A549 (cell line): ENCODE measurements around the gene PRKN. TPM values are rescaled to one million over a fixed set of nuclear protein-coding genes. Genes with fewer than 3 reads are reported as not detected.

Experiments
- ATAC-seq, 2 experiments: fragments of 200-7000 bp in 1 of 2; fragments of >200 bp in 1 of 2; cut with Nextera tagmentation in 1 of 2; cut with Tn5 transposase in 1 of 2; 3 replicates each; pipeline versions ENCODE4 v1.8.0 to v1.9.1; 2018 to 2020; ENCODE audit warnings: mild to moderate bottlenecking in 1 of 2, moderate library complexity in 1 of 2
- CTCF ChIA-PET: fragments of 300-600 bp; sonication (Branson Sonifier 250); formaldehyde crosslinking; extraction: SDS; loops from one replicate; lab custom pipeline; 2021; ENCODE audit warnings: antibody characterized with exemption, inconsistent platforms; lab: Yijun Ruan, JAX
- POLR2A ChIA-PET: fragments of 350-600 bp; formaldehyde crosslinking; extraction: SDS; loops from one replicate; lab custom pipeline; 2021; ENCODE audit warnings: antibody characterized with exemption, inconsistent platforms; lab: Yijun Ruan, JAX
- DNase-seq, 2 experiments: peaks; one replicate each; pipeline versions ENCODE4 v3.0.0 to v3.0.0-alpha.2; 2011 to 2016; ENCODE audit warnings: low read depth in 1 of 2, low spot score in 1 of 2
- FAIRE-seq: peaks from 2 replicates; lab custom pipeline; 2011; peaks lifted over from hg19 to GRCh38; lab: Jason Lieb, UNC
- H3K27ac ChIP-seq, 2 experiments: fragments of >200 bp; sonication (Bioruptor Twin); formaldehyde crosslinking; 3 replicates each; pipeline ENCODE4 v1.5.1; 2016 to 2017
- H3K4me1 ChIP-seq: fragments of >200 bp; sonication (Bioruptor Twin); formaldehyde crosslinking; 3 replicates; pipeline ENCODE4 v1.6.1; 2016
- H3K4me2 ChIP-seq: fragments of >200 bp; sonication (Bioruptor Twin); formaldehyde crosslinking; 3 replicates; pipeline ENCODE4 v1.6.1; 2016
- H3K4me3 ChIP-seq: fragments of >200 bp; sonication (Bioruptor Twin); formaldehyde crosslinking; 3 replicates; pipeline ENCODE4 v1.5.1; 2016
- H3K9me3 ChIP-seq: fragments of >200 bp; sonication (Bioruptor Twin); formaldehyde crosslinking; 3 replicates; pipeline ENCODE4 v1.6.1; 2016
- BHLHE40 ChIP-seq: IDR thresholded peaks from 2 replicates; pipeline ENCODE4 v1.6.1; 2012; ENCODE audit warnings: low read depth, low read length, inconsistent platforms
- CHD4 ChIP-seq: fragments of 200-600 bp; sonication (generic); IDR thresholded peaks from 2 replicates; pipeline ENCODE4 v1.6.1; 2016; ENCODE audit warnings: antibody characterized with exemption, mild to moderate bottlenecking, borderline replicate concordance
- E2F6 ChIP-seq: IDR thresholded peaks from 2 replicates; pipeline ENCODE4 v1.6.1; 2012; ENCODE audit warnings: low read depth, borderline replicate concordance
- ELK1 ChIP-seq: fragments of 150-350 bp; IDR thresholded peaks from 2 replicates; pipeline ENCODE4 v1.6.1; 2014; ENCODE audit warnings: low read depth, mild to moderate bottlenecking, low read length
- ESRRA ChIP-seq: fragments of 150-350 bp; IDR thresholded peaks from 2 replicates; pipeline ENCODE4 v1.6.1; 2014; ENCODE audit warnings: mild to moderate bottlenecking, low read length, borderline replicate concordance
- HES2 ChIP-seq: fragments of >200 bp; sonication (Bioruptor Twin); formaldehyde crosslinking; IDR thresholded peaks from 2 replicates; pipeline ENCODE4 v1.6.1; 2016
- HOXA7 ChIP-seq: fragments of 250-450 bp; sonication (Bioruptor Pico); IDR thresholded peaks from 2 replicates; pipeline ENCODE4 v1.5.0; 2020; ENCODE audit warnings: mild to moderate bottlenecking, moderate library complexity
- JUN ChIP-seq, 2 experiments: fragments of >200 bp; sonication (Bioruptor Twin); formaldehyde crosslinking; IDR thresholded peaks; 2 replicates in 1 of 2; 3 replicates in 1 of 2; pipeline ENCODE4 v1.6.1; 2016 to 2017
- KDM1A ChIP-seq: fragments of 200-600 bp; sonication (generic); IDR thresholded peaks from 2 replicates; pipeline ENCODE4 v1.6.1; 2016; ENCODE audit warnings: low read depth, mild to moderate bottlenecking
- MAFK ChIP-seq: fragments of 450-650 bp; IDR thresholded peaks from 2 replicates; pipeline ENCODE4 v1.6.1; 2014; ENCODE audit not compliant: partially characterized antibody
- MAX ChIP-seq: IDR thresholded peaks from 2 replicates; pipeline ENCODE4 v1.6.1; 2012
- MYC ChIP-seq: IDR thresholded peaks from 2 replicates; pipeline ENCODE4 v1.6.1; 2012; ENCODE audit warnings: mild to moderate bottlenecking, inconsistent platforms, low read length, improper control_type of control experiment, borderline replicate concordance
- PBX3 ChIP-seq: IDR thresholded peaks from 2 replicates; pipeline ENCODE4 v1.6.1; 2012
- RAD21 ChIP-seq, 2 experiments: fragments of >200 bp in 1 of 2; sonication (Bioruptor Twin) in 1 of 2; formaldehyde crosslinking in 1 of 2; IDR thresholded peaks in 1 of 2; conservative IDR thresholded peaks in 1 of 2; 2 replicates in 1 of 2; 3 replicates in 1 of 2; pipeline ENCODE4 v1.6.1; 2012 to 2018; ENCODE audit warnings: inconsistent platforms in 1 of 2
- REST ChIP-seq: fragments of 200-600 bp; sonication (generic); IDR thresholded peaks from 2 replicates; pipeline ENCODE4 v1.6.1; 2016; ENCODE audit warnings: antibody characterized with exemption, mild to moderate bottlenecking, moderate library complexity
- ZSCAN20 ChIP-seq: fragments of 250-450 bp; sonication (Bioruptor Pico); IDR thresholded peaks from 2 replicates; pipeline ENCODE4 v1.8.0; 2022; ENCODE audit warnings: mild to moderate bottlenecking, moderate library complexity
- WGBS: methylation state at CpG from one replicate; pipeline ENCODE4 v1.1.6; 2017; ENCODE audit errors: missing lambda C conversion rate; 5-methylcytosine and 5-hydroxymethylcytosine counted together
- polyA plus RNA-seq, 4 experiments: library from polyadenylated mRNA; depleted of rRNA in 3 of 4; stranded (reverse); fragments of >200 nt; fragmentation: RNase III in 1 of 4; extraction: RNeasy Plus Mini Kit Qiagen cat#74134 plus additional on column Dnase treatment in 1 of 4; gene quantifications; 2 replicates in 3 of 4; 3 replicates in 1 of 4; pipeline ENCODE4 v1.2.3, GENCODE V29; 2011 to 2017

PRKN gene
- polyA plus RNA-seq, 2 of the 4 experiments (the other 2 are of a cell fraction), result 0.36 to 0.39 TPM

- H3K27ac ChIP-seq, result no peak overlapping the region
- POLR2A ChIA-PET, result no interaction called here
- CTCF ChIA-PET, result no interaction called here
- 80% methylated on average over 12 of the region's 12 CpGs for WGBS
- no peak overlapping the region for H3K4me3 ChIP-seq
- TF ChIP-seq HOXA7 (CRISPR knock-in tag) (no peak), E2F6 (no peak), REST (no peak), KDM1A (no peak), MYC (no peak), PBX3 (no peak)
- DNase-seq (no peak), ATAC-seq (no peak), FAIRE-seq (no peak)
- H3K9me3 ChIP-seq, result no peaks in the 10 kb centered on the region
- H3K4me2 ChIP-seq, result no peak overlapping the region
- H3K4me1 ChIP-seq, result no peaks in the 10 kb centered on the region
These were observed 1379.5 kb downstream of the PRKN start for GRCh38 chr6:161347988-161348627.

- H3K27ac ChIP-seq, result no peak overlapping the region
- no peak for TF ChIP-seq CHD4
- no peak for TF ChIP-seq ESRRA
- no peak for TF ChIP-seq BHLHE40
- no peak for TF ChIP-seq ZSCAN20 (CRISPR knock-in tag)
- no peak for TF ChIP-seq MAFK
- TF ChIP-seq RAD21 (conservative IDR thresholded peaks at IDR 0.05 in 1 of 2, IDR thresholded peaks at IDR 0.05 in 1 of 2), result no peak
- TF ChIP-seq MAX, result no peak
- TF ChIP-seq JUN (IDR thresholded peaks at IDR 0.05), result no peak
- CTCF ChIA-PET, result no interaction called here
- DNase-seq (no peak), FAIRE-seq (no peak), ATAC-seq (no peak)
- WGBS, result 86% methylated on average over 2 of the region's 2 CpGs
- no peak overlapping the region for H3K4me2 ChIP-seq
- H3K9me3 ChIP-seq, result no peaks in the 10 kb centered on the region
- H3K4me1 ChIP-seq, result no peaks in the 10 kb centered on the region
- H3K4me3 ChIP-seq, result no peak overlapping the region
- POLR2A ChIA-PET, result no interaction called here
These were observed 1380.4 kb downstream of the PRKN start for GRCh38 chr6:161347125-161347524.

- 65% methylated on average over 3 of the region's 3 CpGs for WGBS
- FAIRE-seq (no peak), ATAC-seq (no peak), DNase-seq (no peak)
- no peaks in the 10 kb centered on the region for H3K4me1 ChIP-seq
- POLR2A ChIA-PET, result no interaction called here
- no peak overlapping the region for H3K4me2 ChIP-seq
- CTCF ChIA-PET, result no interaction called here
- no peak for TF ChIP-seq HES2
- no peak for TF ChIP-seq ELK1
- H3K9me3 ChIP-seq, result no peaks in the 10 kb centered on the region
- H3K4me3 ChIP-seq, result no peak overlapping the region
- H3K27ac ChIP-seq, result no peak overlapping the region
These were observed 1380.8 kb downstream of the PRKN start for GRCh38 chr6:161346717-161347116.
